GM12878 (cell line): ENCODE data around the gene METTL9. TPM values are rescaled to one million over a fixed set of nuclear protein-coding genes. Genes with fewer than 3 reads are reported as not detected.
A peak's percentile ranks its signal among the peaks of the same experiment; 100 is the strongest.

Experiments used
- ATAC-seq: fragments of 200-7000 bp; cut with Tn5 transposase; 3 replicates; pipeline ENCODE4 v1.9.1; 2020; ENCODE audit warnings: mild to moderate bottlenecking, moderate library complexity
- BruUV-seq: library from RNA; stranded (reverse); fragments of 400-500 nt; replicated peaks from 2 replicates; lab custom pipeline; 2021; lab: Mats Ljungman, UMichigan
- CTCF ChIA-PET: fragments of 300-600 bp; sonication (Branson Sonifier 250); formaldehyde crosslinking; extraction: SDS; loops from one replicate; lab custom pipeline; 2021; ENCODE audit warnings: inconsistent platforms; lab: Yijun Ruan, JAX
- POLR2A ChIA-PET: fragments of 350-600 bp; formaldehyde crosslinking; extraction: SDS; loops from one replicate; lab custom pipeline; 2021; ENCODE audit warnings: inconsistent platforms; lab: Charles Lee
- RAD21 ChIA-PET: fragments of 300-600 bp; sonication (Branson Sonifier 250); formaldehyde crosslinking; loops from one replicate; lab custom pipeline; 2023; ENCODE audit warnings: antibody characterized with exemption; ENCODE audit not compliant: unreplicated experiment; lab: Charles Lee
- SMC1A ChIA-PET: fragments of 300-600 bp; sonication (Branson Sonifier 250); formaldehyde crosslinking; loops from one replicate; lab custom pipeline; 2023; ENCODE audit not compliant: unreplicated experiment, uncharacterized antibody; lab: Charles Lee
- DNase-seq: peaks from one replicate; pipeline ENCODE4 v3.0.0-alpha.2; 2011; ENCODE audit warnings: low read depth, low spot score
- FAIRE-seq: peaks from 3 replicates; lab custom pipeline; 2011; peaks lifted over from hg19 to GRCh38; lab: Jason Lieb, UNC
- H2AFZ ChIP-seq: 2 replicates; pipeline ENCODE4 v1.6.0; 2011; ENCODE audit warnings: low read depth, low read length, control low read depth; ENCODE audit not compliant: control insufficient read depth
- H3K27ac ChIP-seq: 2 replicates; pipeline ENCODE4 v1.5.1; 2011; ENCODE audit warnings: control low read depth; ENCODE audit not compliant: control insufficient read depth, insufficient read depth
- H3K27me3 ChIP-seq, 2 experiments: replicated peaks in 1 of 2; 2 replicates each; pipeline versions ENCODE4 v1.6.0 to v1.6.1; 2011; ENCODE audit warnings: low read length in 1 of 2; ENCODE audit not compliant: control insufficient read depth in 2 of 2, insufficient read depth in 2 of 2
- H3K36me3 ChIP-seq, 2 experiments: 2 replicates each; pipeline ENCODE4 v1.5.1; 2011; ENCODE audit warnings: low read length in 1 of 2; ENCODE audit not compliant: control insufficient read depth in 2 of 2, insufficient read depth in 2 of 2
- H3K4me1 ChIP-seq: 2 replicates; pipeline ENCODE4 v1.6.1; 2011; ENCODE audit warnings: mild to moderate bottlenecking, low read length, moderate library complexity, mixed read lengths; ENCODE audit not compliant: control insufficient read depth, insufficient read depth
- H3K4me2 ChIP-seq: 2 replicates; pipeline ENCODE4 v1.6.0; 2011; ENCODE audit warnings: control low read depth; ENCODE audit not compliant: control insufficient read depth, insufficient read depth
- H3K4me3 ChIP-seq: fragments of 200-600 bp; sonication (generic); 2 replicates; pipeline ENCODE4 v1.5.1; 2016
- H3K79me2 ChIP-seq: 2 replicates; pipeline ENCODE4 v1.6.0; 2011; ENCODE audit warnings: low read length; ENCODE audit not compliant: control insufficient read depth, insufficient read depth
- H3K9ac ChIP-seq: 2 replicates; pipeline ENCODE4 v1.8.0; 2011; ENCODE audit warnings: low read length, control low read depth, mixed read lengths; ENCODE audit not compliant: control insufficient read depth, insufficient read depth
- H3K9me3 ChIP-seq: replicated peaks from 3 replicates; pipeline ENCODE4 v1.5.1; 2011; ENCODE audit warnings: mild to moderate bottlenecking, low read length; ENCODE audit not compliant: control insufficient read depth, insufficient read depth
- H4K20me1 ChIP-seq: 2 replicates; pipeline ENCODE4 v1.6.0; 2011; ENCODE audit not compliant: control insufficient read depth, insufficient read depth
- ATF7 ChIP-seq: fragments of 450-650 bp; IDR thresholded peaks from 2 replicates; pipeline ENCODE4 v1.6.1; 2016; ENCODE audit warnings: low read depth, mild to moderate bottlenecking
- CHD4 ChIP-seq: fragments of 200-600 bp; sonication (generic); IDR thresholded peaks from 2 replicates; pipeline ENCODE4 v1.6.1; 2016; ENCODE audit warnings: mild to moderate bottlenecking
- DPF2 ChIP-seq: fragments of 450-650 bp; IDR thresholded peaks from 2 replicates; pipeline ENCODE4 v1.6.1; 2017; ENCODE audit warnings: mild to moderate bottlenecking
- ETV6 ChIP-seq, 2 experiments: fragments of 450-650 bp in 1 of 2; IDR thresholded peaks in 1 of 2; conservative IDR thresholded peaks in 1 of 2; 2 replicates each; pipeline ENCODE4 v1.6.1; 2014; ENCODE audit warnings: antibody characterized with exemption in 1 of 2, borderline replicate concordance in 1 of 2, low read depth in 1 of 2, mild to moderate bottlenecking in 1 of 2, moderate library complexity in 1 of 2
- IKZF1 ChIP-seq: fragments of 450-650 bp; conservative IDR thresholded peaks from 2 replicates; pipeline ENCODE4 v1.6.1; 2017; ENCODE audit warnings: antibody characterized with exemption, mild to moderate bottlenecking
- IKZF2 ChIP-seq, 2 experiments: fragments of 450-650 bp; IDR thresholded peaks; 2 replicates each; pipeline ENCODE4 v1.6.1; 2017; ENCODE audit warnings: mild to moderate bottlenecking in 2 of 2, moderate library complexity in 2 of 2
- KDM1A ChIP-seq: fragments of 200-600 bp; sonication (generic); IDR thresholded peaks from 2 replicates; pipeline ENCODE4 v1.6.1; 2016; ENCODE audit warnings: borderline replicate concordance
- PAX8 ChIP-seq: fragments of 450-650 bp; IDR thresholded peaks from 2 replicates; pipeline ENCODE4 v1.6.1; 2017; ENCODE audit warnings: mild to moderate bottlenecking, moderate library complexity
- POU2F2 ChIP-seq: IDR thresholded peaks from 3 replicates; pipeline ENCODE4 v1.6.1; 2011; ENCODE audit warnings: low read depth, mild to moderate bottlenecking, low read length, borderline replicate concordance
- RB1 ChIP-seq: fragments of 450-650 bp; formaldehyde crosslinking; IDR thresholded peaks from 2 replicates; pipeline ENCODE4 v1.6.1; 2017; ENCODE audit warnings: mild to moderate bottlenecking, borderline replicate concordance
- RCOR1 ChIP-seq: conservative IDR thresholded peaks from 2 replicates; pipeline ENCODE4 v1.6.1; 2012; ENCODE audit warnings: low read depth, low read length, improper control_type of control experiment
- RFX5 ChIP-seq: IDR thresholded peaks from 2 replicates; pipeline ENCODE4 v1.6.1; 2011; ENCODE audit warnings: low read depth, low read length, improper control_type of control experiment
- SPI1 ChIP-seq: IDR thresholded peaks from 2 replicates; pipeline ENCODE4 v1.6.1; 2011; ENCODE audit warnings: low read depth, mild to moderate bottlenecking, low read length, moderate library complexity, borderline replicate concordance; ENCODE audit not compliant: insufficient read depth
- SRF ChIP-seq, 2 experiments: IDR thresholded peaks; 2 replicates each; pipeline ENCODE4 v1.6.1; 2011; ENCODE audit warnings: low read depth in 2 of 2, low read length in 2 of 2, mild to moderate bottlenecking in 1 of 2, moderate library complexity in 1 of 2
- TAF1 ChIP-seq: IDR thresholded peaks from 2 replicates; pipeline ENCODE4 v1.6.1; 2011; ENCODE audit warnings: mild to moderate bottlenecking, low read depth, low read length, borderline replicate concordance
- YY1 ChIP-seq: IDR thresholded peaks from 2 replicates; pipeline ENCODE4 v1.6.1; 2011; ENCODE audit warnings: low read depth, mild to moderate bottlenecking, low read length
- WGBS: methylation state at CpG from one replicate; pipeline ENCODE4 v1.1.6; 2016; ENCODE audit warnings: low lambda C conversion rate; ENCODE audit not compliant: insufficient replicate concordance, insufficient coverage; ENCODE audit errors: missing lambda C conversion rate; 5-methylcytosine and 5-hydroxymethylcytosine counted together
- in situ Hi-C: fragments of 300-500 bp; cut with MboI; formaldehyde crosslinking; loops from 9 replicates; pipeline ENCODE4 v1.14.3; 2018; ENCODE audit warnings: mixed read lengths
- intact Hi-C: fragments of 100-400 bp; cut with micrococcal nuclease; formaldehyde crosslinking; loops from one replicate; pipeline ENCODE4 v1.14.2; 2022; ENCODE audit not compliant: unreplicated experiment
- polyA plus RNA-seq, 11 experiments: library from polyadenylated mRNA; depleted of rRNA in 4 of 11; unstranded in 6 of 11; stranded (reverse) in 5 of 11; fragments of >200 nt; fragmentation: Nextera tagmentation in 4 of 11; fragmentation: Illumina TruSeq in 1 of 11; extraction: Ambion mirVana in 4 of 11; extraction: Trizol in 1 of 11; gene quantifications; 1 replicate in 1 of 11; 2 replicates in 10 of 11; pipeline versions ENCODE4 v1.2.1 to v1.2.3, GENCODE V29; 2011 to 2016; ENCODE audit warnings: inconsistent platforms in 2 of 11, missing spikeins in 2 of 11, low read depth in 1 of 11
- total RNA-seq, 4 experiments: library from RNA; depleted of rRNA in 3 of 4; stranded (reverse); fragments of >200 nt in 3 of 4; fragmentation: Illumina TruSeq in 1 of 4; extraction: Trizol in 1 of 4; gene quantifications; 2 replicates each; pipeline versions ENCODE4 v1.2.1 to v1.2.3, GENCODE V29; 2013 to 2021
- TF ChIP-seq, protein P1 (sequence below): IDR thresholded peaks from 2 replicates; pipeline ENCODE4 v1.6.1; 2011; ENCODE audit warnings: mild to moderate bottlenecking, low read depth, low read length, moderate library complexity; ENCODE audit not compliant: insufficient replicate concordance
- TF ChIP-seq, protein P2 (sequence below): IDR thresholded peaks from 2 replicates; pipeline ENCODE4 v1.6.1; 2012; ENCODE audit warnings: mild to moderate bottlenecking, low read depth, low read length

The METTL9 gene
- total and polyA plus RNA-seq, 10 of the 15 experiments (the other 5 are each of a cell fraction or from before 2014, with no cell fraction given) = 19.4 to 119 (median 101) TPM

DNA sequence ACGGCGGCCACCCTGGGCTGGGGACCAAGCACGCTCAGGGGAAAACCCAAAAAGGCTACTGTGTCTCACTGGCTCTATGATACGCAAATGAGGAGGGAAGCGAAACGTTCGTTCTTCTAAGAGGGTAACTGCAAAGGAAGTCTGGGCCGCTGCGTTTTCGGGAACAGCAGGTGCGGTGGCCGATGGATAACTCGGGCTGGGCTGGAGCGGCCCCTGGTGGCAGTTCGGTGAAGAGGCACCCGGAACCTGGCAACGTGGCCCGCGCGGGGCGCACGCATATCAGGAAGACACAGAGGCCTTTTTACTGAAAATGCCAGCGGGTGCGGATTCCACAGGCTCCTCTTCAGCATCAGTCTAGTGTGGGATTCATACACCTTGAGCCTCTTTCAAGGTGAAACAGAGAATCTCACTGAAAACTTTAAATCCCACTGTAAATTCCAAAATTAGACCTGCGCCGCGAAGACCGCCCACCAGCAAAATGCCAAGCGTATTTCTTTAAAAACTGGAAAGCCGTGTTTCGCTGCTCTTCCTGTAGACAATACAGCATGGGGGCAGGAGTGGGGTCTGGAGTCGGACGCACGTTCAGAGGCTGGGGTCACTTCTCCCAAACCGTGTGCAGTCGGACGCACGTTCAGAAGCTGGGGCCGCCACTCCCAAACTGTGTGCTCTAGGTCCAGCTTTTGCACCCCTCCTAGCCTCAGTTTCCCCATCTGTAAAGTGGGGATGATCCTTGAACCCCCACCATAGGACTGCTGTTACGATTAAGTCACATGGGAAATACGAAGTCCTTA is 44.4 kb upstream of the METTL9 start:
- no TSS peak for BruUV-seq
- in situ Hi-C loops = loop anchor here (5.0 to 10.0 kb wide), 4 partner anchors 260 to 1510 kb away; no protein-coding TSS in a partner anchor
- TF ChIP-seq DPF2 (peak; percentile 87; the same call in 1 of the 2 replicates), IKZF1 (peak; percentile 99), RFX5 (no peak), ETV6 (conservative IDR thresholded peaks at IDR 0.05 in 1 of 2, IDR thresholded peaks at IDR 0.05 in 1 of 2; ENCODE audit: borderline replicate concordance in 1 of 2, low read depth in 1 of 2) (peak in 1 of 2 experiments; percentile 92; a peak in 2 of 4 replicates), SPI1 (peak; percentile 90), RCOR1 (peak; percentile 94), POU2F2 (peak; percentile 97), CHD4 (no peak), SRF (IDR thresholded peaks at IDR 0.05; ENCODE audit: low read depth in 2 of 2, low read length in 2 of 2) (0 out of 4 replicates have a peak, but pooled peaks of 1 of the 2 experiments have one; percentile 45), IKZF2 (IDR thresholded peaks at IDR 0.05) (peak; percentile 97 to 98), TAF1 (peak; percentile 11; the same call in 1 of the 2 replicates), RB1 (peak; percentile 97; the same call in 1 of the 2 replicates), KDM1A (no peak), YY1 (peak; percentile 89), PAX8 (no peak), ATF7 (peak; percentile 61; the same call in 1 of the 2 replicates)
- TF ChIP-seq, protein P1, sequence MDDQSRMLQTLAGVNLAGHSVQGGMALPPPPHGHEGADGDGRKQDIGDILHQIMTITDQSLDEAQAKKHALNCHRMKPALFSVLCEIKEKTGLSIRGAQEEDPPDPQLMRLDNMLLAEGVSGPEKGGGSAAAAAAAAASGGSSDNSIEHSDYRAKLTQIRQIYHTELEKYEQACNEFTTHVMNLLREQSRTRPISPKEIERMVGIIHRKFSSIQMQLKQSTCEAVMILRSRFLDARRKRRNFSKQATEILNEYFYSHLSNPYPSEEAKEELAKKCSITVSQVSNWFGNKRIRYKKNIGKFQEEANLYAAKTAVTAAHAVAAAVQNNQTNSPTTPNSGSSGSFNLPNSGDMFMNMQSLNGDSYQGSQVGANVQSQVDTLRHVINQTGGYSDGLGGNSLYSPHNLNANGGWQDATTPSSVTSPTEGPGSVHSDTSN = peak; percentile 44
- TF ChIP-seq, protein P2, sequence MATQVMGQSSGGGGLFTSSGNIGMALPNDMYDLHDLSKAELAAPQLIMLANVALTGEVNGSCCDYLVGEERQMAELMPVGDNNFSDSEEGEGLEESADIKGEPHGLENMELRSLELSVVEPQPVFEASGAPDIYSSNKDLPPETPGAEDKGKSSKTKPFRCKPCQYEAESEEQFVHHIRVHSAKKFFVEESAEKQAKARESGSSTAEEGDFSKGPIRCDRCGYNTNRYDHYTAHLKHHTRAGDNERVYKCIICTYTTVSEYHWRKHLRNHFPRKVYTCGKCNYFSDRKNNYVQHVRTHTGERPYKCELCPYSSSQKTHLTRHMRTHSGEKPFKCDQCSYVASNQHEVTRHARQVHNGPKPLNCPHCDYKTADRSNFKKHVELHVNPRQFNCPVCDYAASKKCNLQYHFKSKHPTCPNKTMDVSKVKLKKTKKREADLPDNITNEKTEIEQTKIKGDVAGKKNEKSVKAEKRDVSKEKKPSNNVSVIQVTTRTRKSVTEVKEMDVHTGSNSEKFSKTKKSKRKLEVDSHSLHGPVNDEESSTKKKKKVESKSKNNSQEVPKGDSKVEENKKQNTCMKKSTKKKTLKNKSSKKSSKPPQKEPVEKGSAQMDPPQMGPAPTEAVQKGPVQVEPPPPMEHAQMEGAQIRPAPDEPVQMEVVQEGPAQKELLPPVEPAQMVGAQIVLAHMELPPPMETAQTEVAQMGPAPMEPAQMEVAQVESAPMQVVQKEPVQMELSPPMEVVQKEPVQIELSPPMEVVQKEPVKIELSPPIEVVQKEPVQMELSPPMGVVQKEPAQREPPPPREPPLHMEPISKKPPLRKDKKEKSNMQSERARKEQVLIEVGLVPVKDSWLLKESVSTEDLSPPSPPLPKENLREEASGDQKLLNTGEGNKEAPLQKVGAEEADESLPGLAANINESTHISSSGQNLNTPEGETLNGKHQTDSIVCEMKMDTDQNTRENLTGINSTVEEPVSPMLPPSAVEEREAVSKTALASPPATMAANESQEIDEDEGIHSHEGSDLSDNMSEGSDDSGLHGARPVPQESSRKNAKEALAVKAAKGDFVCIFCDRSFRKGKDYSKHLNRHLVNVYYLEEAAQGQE = no peak

More for the DNA sequence above, 44.4 kb upstream of the METTL9 start:
- Histone ChIP-seq H3K27ac (peak overlapping the region; percentile 43; the same call in 1 of the 2 replicates), H2AFZ (peak overlapping the region; percentile 90), H3K9me3 (no peaks in the 10 kb centered on the region), H3K79me2 (no peaks in the 10 kb centered on the region), H3K27me3 (no peaks in the 10 kb centered on the region), H3K4me3 (peak overlapping the region; percentile 25; the same call in 1 of the 2 replicates), H3K36me3 (no peaks in the 10 kb centered on the region), H4K20me1 (no peaks in the 10 kb centered on the region), H3K9ac (0 out of 2 replicates have a peak overlapping the region, but pooled peaks have one; percentile 28), H3K4me2 (peak overlapping the region; percentile 95), H3K4me1 (peaks cover 8% of the 10 kb centered on the region)
- SMC1A ChIA-PET = interaction anchor here (1.0 to 1.9 kb wide), 4 partner anchors 12 to 254 kb away, joined by 3 to 8 read pairs (median 4); no protein-coding TSS in a partner anchor
- RAD21 ChIA-PET = interaction anchor here (0.7 to 1.1 kb wide), 2 partner anchors 252 to 254 kb away, joined by 3 read pairs; no protein-coding TSS in a partner anchor
- ATAC-seq = peak; percentile 99
- POLR2A ChIA-PET = no interaction called here
- peak; percentile 96 for DNase-seq
- intact Hi-C loops = loop anchor here (2.0 kb wide), 4 partner anchors 254 to 1506 kb away; partner anchors contain the start of gene LDAF1
- 30% methylated on average over 41 of the region's 41 CpGs for WGBS
- CTCF ChIA-PET = interaction anchor here (0.6 to 1.2 kb wide), 3 partner anchors 10 to 1423 kb away, joined by 3 to 4 read pairs (median 4); no protein-coding TSS in a partner anchor
- peak; percentile 95 for FAIRE-seq
